ENCODE results near the gene SLC25A17. TPM values are rescaled to one million over a fixed set of nuclear protein-coding genes. Genes with fewer than 3 reads are reported as not detected.

The SLC25A17 gene
- total and polyA plus RNA-seq, 2 donors (not counting 1 experiment from before 2014, with no cell fraction given): 12.9 to 28.7 TPM

DNA sequence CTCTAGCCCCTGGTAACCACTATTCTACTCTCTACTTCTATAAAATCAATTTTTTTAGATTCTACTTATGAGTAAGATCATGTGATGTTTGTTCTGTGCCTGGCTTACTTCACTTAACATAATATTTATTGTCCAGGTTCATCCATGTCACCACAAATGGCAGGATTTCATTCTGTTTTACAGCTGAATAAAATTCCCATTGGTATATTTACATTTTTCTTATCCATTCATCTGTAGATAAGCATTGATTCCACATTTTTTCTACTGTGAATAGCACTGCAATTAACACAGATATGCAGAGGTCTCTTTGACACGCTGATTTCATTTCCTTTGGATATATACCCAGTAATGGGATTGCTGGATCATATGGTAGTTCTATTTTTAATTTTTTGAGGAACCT lies 15.8 kb downstream of the SLC25A17 start:
- Histone ChIP-seq H3K4me1 (ENCODE audit: control insufficient read depth, extremely low read depth, insufficient read depth, low read length) (no peaks in the 10 kb centered on the region), H3K4me2 (ENCODE audit: extremely low read depth, insufficient read depth, low read length) (no peak overlapping the region), H2AFZ (ENCODE audit: low read length) (no peak overlapping the region), H3K9ac (ENCODE audit: insufficient read depth, low read length) (no peak overlapping the region), H4K20me1 (ENCODE audit: control insufficient read depth, extremely low read depth, insufficient read depth, low read length) (no peaks in the 10 kb centered on the region), H3K79me2 (ENCODE audit: control insufficient read depth, insufficient read depth, low read length) (peaks cover 9% of the 10 kb centered on the region), H3K36me3 (ENCODE audit: control insufficient read depth, insufficient read depth, low read length) (no peaks in the 10 kb centered on the region), H3K27me3 (ENCODE audit: control insufficient read depth, insufficient read depth, low read length) (no peaks in the 10 kb centered on the region), H3K27ac (ENCODE audit: insufficient read depth, low read length) (no peak overlapping the region), H3K4me3 (replicated peaks in 1 of 4; ENCODE audit: control extremely low read depth in 1 of 4, insufficient read depth in 1 of 4, low read depth in 3 of 4, low read length in 4 of 4) (no peak overlapping the region), H3K9me3 (ENCODE audit: control insufficient read depth, insufficient read depth, low read depth, low read length) (no peaks in the 10 kb centered on the region)
- no peak for TF ChIP-seq EZH2 (IDR thresholded peaks at IDR 0.05; ENCODE audit: low read length, missing control alignments)
- DNase-seq (ENCODE audit: low read depth in 2 of 2): no peak

- TF ChIP-seq CTCF (conservative IDR thresholded peaks at IDR 0.05 in 1 of 2, IDR thresholded peaks at IDR 0.05 in 1 of 2; ENCODE audit: low read depth in 1 of 2, low read length in 2 of 2): no peak
- TF ChIP-seq EZH2 (IDR thresholded peaks at IDR 0.05; ENCODE audit: low read length, missing control alignments): no peak
- no peaks in the 10 kb centered on the region for H3K79me2 ChIP-seq (ENCODE audit: control insufficient read depth, insufficient read depth, low read length)
- H3K4me3 ChIP-seq (replicated peaks in 1 of 4; ENCODE audit: control extremely low read depth in 1 of 4, insufficient read depth in 1 of 4, low read depth in 3 of 4, low read length in 4 of 4): no peak overlapping the region
- no peaks in the 10 kb centered on the region for H3K27me3 ChIP-seq (ENCODE audit: control insufficient read depth, insufficient read depth, low read length)
- DNase-seq (ENCODE audit: low read depth in 2 of 2): no peak
- no peak overlapping the region for H2AFZ ChIP-seq (ENCODE audit: low read length)
- H3K9me3 ChIP-seq (ENCODE audit: control insufficient read depth, insufficient read depth, low read depth, low read length): no peaks in the 10 kb centered on the region
- no peak overlapping the region for H3K27ac ChIP-seq (ENCODE audit: insufficient read depth, low read length)
- no peaks in the 10 kb centered on the region for H3K4me1 ChIP-seq (ENCODE audit: control insufficient read depth, extremely low read depth, insufficient read depth, low read length)
- no peak overlapping the region for H3K4me2 ChIP-seq (ENCODE audit: extremely low read depth, insufficient read depth, low read length)
- H3K9ac ChIP-seq (ENCODE audit: insufficient read depth, low read length): no peak overlapping the region
- H3K36me3 ChIP-seq (ENCODE audit: control insufficient read depth, insufficient read depth, low read length): no peaks in the 10 kb centered on the region
- no peaks in the 10 kb centered on the region for H4K20me1 ChIP-seq (ENCODE audit: control insufficient read depth, extremely low read depth, insufficient read depth, low read length)
Observed at GRCh38 chr22:40799008-40799407, 20.1 kb downstream of the SLC25A17 start.

- Histone ChIP-seq H3K36me3 (ENCODE audit: control insufficient read depth, insufficient read depth, low read length) (no peaks in the 10 kb centered on the region), H3K27me3 (ENCODE audit: control insufficient read depth, insufficient read depth, low read length) (no peaks in the 10 kb centered on the region), H2AFZ (ENCODE audit: low read length) (no peak overlapping the region), H3K4me2 (ENCODE audit: extremely low read depth, insufficient read depth, low read length) (no peak overlapping the region), H4K20me1 (ENCODE audit: control insufficient read depth, extremely low read depth, insufficient read depth, low read length) (no peaks in the 10 kb centered on the region), H3K27ac (ENCODE audit: insufficient read depth, low read length) (no peak overlapping the region), H3K4me3 (replicated peaks in 1 of 4; ENCODE audit: control extremely low read depth in 1 of 4, insufficient read depth in 1 of 4, low read depth in 3 of 4, low read length in 4 of 4) (no peak overlapping the region), H3K79me2 (ENCODE audit: control insufficient read depth, insufficient read depth, low read length) (no peaks in the 10 kb centered on the region), H3K4me1 (ENCODE audit: control insufficient read depth, extremely low read depth, insufficient read depth, low read length) (no peaks in the 10 kb centered on the region), H3K9me3 (ENCODE audit: control insufficient read depth, insufficient read depth, low read depth, low read length) (no peaks in the 10 kb centered on the region), H3K9ac (ENCODE audit: insufficient read depth, low read length) (no peak overlapping the region)
- DNase-seq (ENCODE audit: low read depth in 2 of 2): peak; percentile 38 to 55
- no peak for TF ChIP-seq EZH2 (IDR thresholded peaks at IDR 0.05; ENCODE audit: low read length, missing control alignments)
- TF ChIP-seq CTCF (conservative IDR thresholded peaks at IDR 0.05 in 1 of 2, IDR thresholded peaks at IDR 0.05 in 1 of 2; ENCODE audit: low read depth in 1 of 2, low read length in 2 of 2): no peak
Observed at GRCh38 chr22:40797427-40797826, 21.7 kb downstream of the SLC25A17 start.

All from fibroblast of lung (primary cell).